IMR-90 (cell line): Measurements from ENCODE around the gene MSI2. TPM values are rescaled to one million over a fixed set of nuclear protein-coding genes. Genes with fewer than 3 reads are reported as not detected.

ENCODE experiments used
- ATAC-seq: fragments of 200-7000 bp; cut with Tn5 transposase; 2 replicates; pipeline ENCODE4 v1.9.1; 2020; ENCODE audit warnings: low read depth, mild to moderate bottlenecking, moderate library complexity
- BruUV-seq: library from RNA; stranded (reverse); fragments of 400-500 nt; replicated peaks from 2 replicates; lab custom pipeline; 2021; lab: Mats Ljungman, UMichigan
- CTCF ChIA-PET: fragments of 300-600 bp; formaldehyde crosslinking; extraction: SDS; loops from one replicate; lab custom pipeline; 2021; ENCODE audit warnings: antibody characterized with exemption; lab: Yijun Ruan, JAX
- POLR2A ChIA-PET: fragments of 300-600 bp; sonication (Branson Sonifier 250); formaldehyde crosslinking; loops from one replicate; lab custom pipeline; 2022; ENCODE audit warnings: antibody characterized with exemption; ENCODE audit not compliant: unreplicated experiment; lab: Charles Lee
- DNase-seq: peaks from one replicate; pipeline ENCODE4 v3.0.0; 2013
- H2AFZ ChIP-seq: replicated peaks from 2 replicates; pipeline ENCODE3; 2013; ENCODE audit warnings: low read length, mild to moderate bottlenecking; ENCODE audit not compliant: poor library complexity
- H2AK5ac ChIP-seq: 2 replicates; pipeline ENCODE4 v1.6.1; 2013; ENCODE audit warnings: low read depth, low read length, inconsistent platforms
- H2AK9ac ChIP-seq: replicated peaks from 2 replicates; pipeline ENCODE3; 2013; ENCODE audit warnings: mild to moderate bottlenecking, low read depth, low read length, moderate library complexity; ENCODE audit not compliant: poor library complexity
- H2BK120ac ChIP-seq: 2 replicates; pipeline ENCODE4 v1.6.1; 2013; ENCODE audit warnings: low read depth, low read length, inconsistent platforms
- H2BK15ac ChIP-seq: 3 replicates; pipeline ENCODE4 v1.6.1; 2013; ENCODE audit warnings: low read depth, low read length, inconsistent platforms
- H2BK20ac ChIP-seq: 2 replicates; pipeline ENCODE4 v1.6.1; 2013; ENCODE audit warnings: low read depth, mild to moderate bottlenecking, inconsistent platforms, low read length, moderate library complexity
- H2BK5ac ChIP-seq: 2 replicates; pipeline ENCODE4 v1.6.1; 2013; ENCODE audit warnings: mild to moderate bottlenecking, low read depth, low read length, inconsistent platforms; ENCODE audit not compliant: poor library complexity, severe bottlenecking
- H3K14ac ChIP-seq: replicated peaks from 2 replicates; pipeline ENCODE4 v1.6.1; 2013; ENCODE audit warnings: low read depth, low read length, inconsistent platforms
- H3K18ac ChIP-seq: 2 replicates; pipeline ENCODE4 v1.6.1; 2013; ENCODE audit warnings: low read depth, low read length, control low read depth
- H3K23ac ChIP-seq: 2 replicates; pipeline ENCODE4 v1.6.1; 2013; ENCODE audit warnings: low read depth, low read length, inconsistent platforms
- H3K27ac ChIP-seq: 2 replicates; pipeline ENCODE4 v1.5.1; 2013; ENCODE audit warnings: mild to moderate bottlenecking, control low read depth, low read length; ENCODE audit not compliant: insufficient read depth
- H3K27me3 ChIP-seq: 2 replicates; pipeline ENCODE4 v1.6.1; 2013; ENCODE audit warnings: low read length; ENCODE audit not compliant: control insufficient read depth, insufficient read depth
- H3K36me3 ChIP-seq: 2 replicates; pipeline ENCODE4 v1.6.1; 2013; ENCODE audit warnings: low read length, mixed read lengths; ENCODE audit not compliant: control insufficient read depth, insufficient read depth
- H3K4ac ChIP-seq: 2 replicates; pipeline ENCODE4 v1.6.1; 2013; ENCODE audit warnings: low read depth, low read length, inconsistent platforms
- H3K4me1 ChIP-seq: 2 replicates; pipeline ENCODE4 v1.6.1; 2013; ENCODE audit warnings: low read length, mixed read lengths; ENCODE audit not compliant: control insufficient read depth, insufficient read depth
- H3K4me2 ChIP-seq: 2 replicates; pipeline ENCODE4 v1.6.1; 2013; ENCODE audit warnings: low read depth, mild to moderate bottlenecking, control low read depth, low read length, moderate library complexity
- H3K4me3 ChIP-seq: 2 replicates; pipeline ENCODE4 v1.5.1; 2013; ENCODE audit warnings: low read depth, mild to moderate bottlenecking, control low read depth, low read length, moderate library complexity; ENCODE audit not compliant: insufficient read depth
- H3K56ac ChIP-seq: 2 replicates; pipeline ENCODE4 v1.6.1; 2013; ENCODE audit warnings: low read length, inconsistent platforms; ENCODE audit not compliant: insufficient read depth; ENCODE audit errors: extremely low read depth
- H3K79me1 ChIP-seq, 2 experiments: 2 replicates each; pipeline ENCODE4 v1.6.1; 2013; ENCODE audit warnings: low read length in 2 of 2, inconsistent platforms in 1 of 2, low read depth in 1 of 2
- H3K9ac ChIP-seq: 2 replicates; pipeline ENCODE4 v1.6.1; 2013; ENCODE audit warnings: low read depth, low read length, control low read depth
- H3K9me1 ChIP-seq: 2 replicates; pipeline ENCODE4 v1.6.1; 2013; ENCODE audit warnings: low read length, inconsistent platforms; ENCODE audit not compliant: insufficient read depth
- H3K9me3 ChIP-seq: 2 replicates; pipeline ENCODE4 v1.6.1; 2013; ENCODE audit warnings: low read length; ENCODE audit not compliant: control insufficient read depth, insufficient read depth
- H4K20me1 ChIP-seq: 2 replicates; pipeline ENCODE4 v1.6.1; 2013; ENCODE audit warnings: low read length, inconsistent platforms; ENCODE audit not compliant: insufficient read depth
- H4K5ac ChIP-seq: 2 replicates; pipeline ENCODE4 v1.6.1; 2013; ENCODE audit warnings: mild to moderate bottlenecking, low read depth, low read length, control low read depth
- H4K8ac ChIP-seq, 2 experiments: 2 replicates each; pipeline ENCODE4 v1.6.1; 2013; ENCODE audit warnings: low read depth in 2 of 2, low read length in 2 of 2, control low read depth in 1 of 2, inconsistent platforms in 1 of 2
- H4K91ac ChIP-seq: 2 replicates; pipeline ENCODE4 v1.6.1; 2013; ENCODE audit warnings: low read depth, low read length, inconsistent platforms; ENCODE audit not compliant: insufficient read depth
- BHLHE40 ChIP-seq: fragments of 150-350 bp; IDR thresholded peaks from 2 replicates; pipeline ENCODE4 v1.6.1; 2016; ENCODE audit warnings: mild to moderate bottlenecking, low read depth, low read length
- CEBPB ChIP-seq: IDR thresholded peaks from 2 replicates; pipeline ENCODE4 v1.6.1; 2012; ENCODE audit warnings: low read depth, low read length, improper control_type of control experiment
- CHD1 ChIP-seq: IDR thresholded peaks from 2 replicates; pipeline ENCODE4 v1.6.1; 2012; ENCODE audit warnings: low read depth, low read length, improper control_type of control experiment
- FOS ChIP-seq: fragments of 150-350 bp; IDR thresholded peaks from 2 replicates; pipeline ENCODE4 v1.6.1; 2016; ENCODE audit warnings: low read depth, low read length
- MAFK ChIP-seq: IDR thresholded peaks from 2 replicates; pipeline ENCODE4 v1.6.1; 2012; ENCODE audit warnings: low read depth, low read length, improper control_type of control experiment
- MAZ ChIP-seq: IDR thresholded peaks from 2 replicates; pipeline ENCODE4 v1.6.1; 2012; ENCODE audit warnings: low read depth, mild to moderate bottlenecking, low read length, improper control_type of control experiment, moderate library complexity, borderline replicate concordance
- MXI1 ChIP-seq: IDR thresholded peaks from 2 replicates; pipeline ENCODE4 v1.6.1; 2012; ENCODE audit warnings: low read depth, mild to moderate bottlenecking, low read length, moderate library complexity, borderline replicate concordance
- NFE2L2 ChIP-seq: fragments of 150-350 bp; IDR thresholded peaks from 2 replicates; pipeline ENCODE4 v1.6.1; 2016; ENCODE audit warnings: low read depth, mild to moderate bottlenecking, low read length
- POLR2A ChIP-seq: IDR thresholded peaks from 2 replicates; pipeline ENCODE4 v1.6.1; 2012; ENCODE audit warnings: mild to moderate bottlenecking, low read depth, low read length
- RFX5 ChIP-seq: IDR thresholded peaks from 2 replicates; pipeline ENCODE4 v1.8.0; 2012; ENCODE audit warnings: low read depth, mild to moderate bottlenecking, low read length, moderate library complexity
- SMC3 ChIP-seq: fragments of 150-350 bp; IDR thresholded peaks from 2 replicates; pipeline ENCODE4 v1.6.1; 2016; ENCODE audit warnings: low read depth, mild to moderate bottlenecking, antibody characterized with exemption, low read length, moderate library complexity
- USF2 ChIP-seq: fragments of 150-350 bp; IDR thresholded peaks from 2 replicates; pipeline ENCODE4 v1.6.1; 2017; ENCODE audit warnings: mild to moderate bottlenecking, antibody characterized with exemption, low read length, low read depth
- WGBS, 2 experiments: methylation state at CpG; one replicate each; pipeline versions ENCODE4 v1.1.5 to v1.1.7; 2013; ENCODE audit warnings: missing lambda C conversion rate in 2 of 2; ENCODE audit not compliant: insufficient read length in 1 of 2; ENCODE audit errors: extremely low coverage in 2 of 2; 5-methylcytosine and 5-hydroxymethylcytosine counted together
- dilution Hi-C: fragments of 300-500 bp; cut with HindIII; formaldehyde crosslinking; loops from one replicate; pipeline ENCODE4 v1.14.3; 2018; ENCODE audit warnings: low sequenced_read_pairs; ENCODE audit not compliant: unreplicated experiment
- in situ Hi-C: fragments of 300-500 bp; cut with MboI; formaldehyde crosslinking; loops from 3 replicates; pipeline ENCODE4 v1.14.3; 2019; ENCODE audit warnings: low sequenced_read_pairs, inconsistent platforms, mixed read lengths
- intact Hi-C: fragments of 100-400 bp; cut with micrococcal nuclease; formaldehyde crosslinking; loops from 2 replicates; pipeline ENCODE4 v1.10.0; 2022
- polyA plus RNA-seq, 3 experiments: library from polyadenylated mRNA; depleted of rRNA; stranded (reverse); fragments of >200 nt; gene quantifications; 2 replicates each; pipeline ENCODE4 v1.2.3, GENCODE V29; 2012; ENCODE audit warnings: low replicate concordance in 1 of 3
- total RNA-seq: library from RNA; depleted of rRNA; stranded (reverse); fragments of >200 nt; gene quantifications from 2 replicates; pipeline ENCODE4 v1.2.3, GENCODE V29; 2012
- TF ChIP-seq, protein P1 (sequence below): conservative IDR thresholded peaks from 2 replicates; pipeline ENCODE4 v1.5.1; 2012; ENCODE audit warnings: mild to moderate bottlenecking, low read depth, low read length, improper control_type of control experiment

Gene MSI2
- total and polyA plus RNA-seq, 2 of the 4 experiments (the other 2 are of a cell fraction), result 13.0 to 16.0 TPM

DNA sequence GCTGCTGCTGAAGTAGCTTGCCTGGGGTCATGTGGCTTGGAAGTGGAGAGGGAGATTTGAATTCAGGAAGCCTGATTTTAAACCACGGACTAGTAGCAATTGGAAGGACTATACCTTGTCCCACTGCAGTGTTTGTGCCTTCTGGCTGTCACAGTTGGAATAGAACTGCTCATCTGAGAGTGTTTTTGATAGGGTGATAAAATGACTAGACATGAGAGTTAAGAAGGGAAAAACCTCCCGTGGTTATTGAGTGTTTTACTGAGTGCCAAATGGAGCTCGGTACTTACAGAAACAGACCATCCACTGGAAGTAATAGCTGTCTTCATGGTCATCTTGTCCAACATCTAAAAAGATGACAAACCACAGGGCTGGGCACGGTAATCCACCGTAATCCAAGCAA is 70.4 kb downstream of the MSI2 start:
- H3K18ac ChIP-seq, result no peak overlapping the region
- no peak overlapping the region for H2AK5ac ChIP-seq
- no peak overlapping the region for H3K14ac ChIP-seq
- no peak overlapping the region for H3K9ac ChIP-seq
- ATAC-seq, result no peak
- peaks cover 2% of the 10 kb centered on the region; the same call in 1 of the 2 replicates for H3K36me3 ChIP-seq
- H2BK20ac ChIP-seq, result no peak overlapping the region
- H3K4me3 ChIP-seq, result no peak overlapping the region
- ChIA-PET POLR2A (no interaction called here), CTCF (no interaction called here)
- no peak overlapping the region for H3K4me2 ChIP-seq
- no peak overlapping the region for H2BK5ac ChIP-seq
- peaks cover 0 to 12% of the 10 kb centered on the region in 2 experiments; a peak in 3 of 4 replicates for H3K79me1 ChIP-seq
- no peak overlapping the region for H4K91ac ChIP-seq
- BruUV-seq, result no TSS peak
- DNase-seq, result no peak
- H2AFZ ChIP-seq, result no peak overlapping the region
- H4K20me1 ChIP-seq, result peaks cover 5% of the 10 kb centered on the region; the same call in 1 of the 2 replicates
- H4K5ac ChIP-seq, result no peak overlapping the region
- no peaks in the 10 kb centered on the region for H3K27me3 ChIP-seq
- H2BK120ac ChIP-seq, result no peak overlapping the region
- no peak overlapping the region for H4K8ac ChIP-seq
- no peak overlapping the region for H2BK15ac ChIP-seq
- 80% methylated on average over 1 of the region's 5 CpGs; no CpG with 5 or more reads in 1 of the 2 experiments for WGBS, 2 experiments
- no peak overlapping the region for H3K27ac ChIP-seq
- no peak overlapping the region for H2AK9ac ChIP-seq
- intact Hi-C loops, result no loop called here
- H3K23ac ChIP-seq, result no peak overlapping the region
- no peak overlapping the region for H3K4ac ChIP-seq
- dilution Hi-C loops, result no loop called here
- 0 out of 2 replicates have a peak, but pooled peaks cover 2% of the 10 kb centered on the region for H3K4me1 ChIP-seq
- TF ChIP-seq NFE2L2 (no peak), MAFK (no peak), RFX5 (no peak), CEBPB (no peak), BHLHE40 (no peak), MAZ (no peak), CHD1 (no peak), SMC3 (no peak), USF2 (no peak), MXI1 (no peak), FOS (no peak), POLR2A (no peak)
- TF ChIP-seq, protein P1, sequence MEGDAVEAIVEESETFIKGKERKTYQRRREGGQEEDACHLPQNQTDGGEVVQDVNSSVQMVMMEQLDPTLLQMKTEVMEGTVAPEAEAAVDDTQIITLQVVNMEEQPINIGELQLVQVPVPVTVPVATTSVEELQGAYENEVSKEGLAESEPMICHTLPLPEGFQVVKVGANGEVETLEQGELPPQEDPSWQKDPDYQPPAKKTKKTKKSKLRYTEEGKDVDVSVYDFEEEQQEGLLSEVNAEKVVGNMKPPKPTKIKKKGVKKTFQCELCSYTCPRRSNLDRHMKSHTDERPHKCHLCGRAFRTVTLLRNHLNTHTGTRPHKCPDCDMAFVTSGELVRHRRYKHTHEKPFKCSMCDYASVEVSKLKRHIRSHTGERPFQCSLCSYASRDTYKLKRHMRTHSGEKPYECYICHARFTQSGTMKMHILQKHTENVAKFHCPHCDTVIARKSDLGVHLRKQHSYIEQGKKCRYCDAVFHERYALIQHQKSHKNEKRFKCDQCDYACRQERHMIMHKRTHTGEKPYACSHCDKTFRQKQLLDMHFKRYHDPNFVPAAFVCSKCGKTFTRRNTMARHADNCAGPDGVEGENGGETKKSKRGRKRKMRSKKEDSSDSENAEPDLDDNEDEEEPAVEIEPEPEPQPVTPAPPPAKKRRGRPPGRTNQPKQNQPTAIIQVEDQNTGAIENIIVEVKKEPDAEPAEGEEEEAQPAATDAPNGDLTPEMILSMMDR, result no peak
- H3K9me3 ChIP-seq, result no peaks in the 10 kb centered on the region
- peaks cover 8% of the 10 kb centered on the region; the same call in 1 of the 2 replicates for H3K9me1 ChIP-seq
- H3K56ac ChIP-seq, result no peak overlapping the region
- in situ Hi-C loops, result no loop called here
